Stimulated activated CD8-positive, alpha-beta memory T cell treated with anti-CD3 and anti-CD28 coated beads, Interleukin-15, amount 100 ng/mL, for 1 hour (primary cell): Measurements from ENCODE around the gene PVRIG.
"Not testable (repeated sequence)": the region's sequence is repeated elsewhere in the genome, so short reads cannot be mapped to it uniquely, and the experiment has no call there.

ENCODE experiments used
- DNase-seq: peaks from one replicate; pipeline ENCODE4 v3.0.0-alpha.2; 2020; ENCODE audit warnings: low read depth

Gene PVRIG

GRCh38 chr7:100234660-100235317, 15.0 kb downstream of the PVRIG start:
- not testable (repeated sequence) for DNase-seq

- DNase-seq, result not testable (repeated sequence)
Measured at GRCh38 chr7:100239975-100240374, 20.2 kb downstream of the PVRIG start.

- not testable (repeated sequence) for DNase-seq
Measured at GRCh38 chr7:100243385-100243784, 23.6 kb downstream of the PVRIG start.

- DNase-seq, result not testable (repeated sequence)
Measured at GRCh38 chr7:100244988-100245605, 25.3 kb downstream of the PVRIG start.

GRCh38 chr7:100246121-100246864, 26.5 kb downstream of the PVRIG start:
- DNase-seq, result not testable (repeated sequence)

GRCh38 chr7:100246865-100247137, 27.1 kb downstream of the PVRIG start:
- not testable (repeated sequence) for DNase-seq

GRCh38 chr7:100247152-100247757, 27.5 kb downstream of the PVRIG start:
- no peak for DNase-seq

GRCh38 chr7:100248483-100248882, 28.7 kb downstream of the PVRIG start:
- no peak for DNase-seq

- no peak for DNase-seq
Measured at GRCh38 chr7:100257017-100257416, 37.3 kb downstream of the PVRIG start.

GRCh38 chr7:100259984-100260383, 40.2 kb downstream of the PVRIG start:
- not testable (repeated sequence) for DNase-seq

- not testable (repeated sequence) for DNase-seq
Measured at GRCh38 chr7:100262896-100263295, 43.1 kb downstream of the PVRIG start.

GRCh38 chr7:100264223-100264622, 44.5 kb downstream of the PVRIG start:
- DNase-seq, result not testable (repeated sequence)

GRCh38 chr7:100264669-100265165, 45.0 kb downstream of the PVRIG start:
- DNase-seq, result not testable (repeated sequence)

GRCh38 chr7:100265851-100266250, 46.1 kb downstream of the PVRIG start:
- not testable (repeated sequence) for DNase-seq

GRCh38 chr7:100266576-100267354, 47.0 kb downstream of the PVRIG start:
- DNase-seq, result no peak

GRCh38 chr7:100267648-100268047, 47.9 kb downstream of the PVRIG start:
- no peak for DNase-seq

- not testable (repeated sequence) for DNase-seq
Measured at GRCh38 chr7:100268882-100269281, 49.1 kb downstream of the PVRIG start.

GRCh38 chr7:100269306-100270045, 49.7 kb downstream of the PVRIG start:
- DNase-seq, result not testable (repeated sequence)

- not testable (repeated sequence) for DNase-seq
Measured at GRCh38 chr7:100270046-100270918, 50.5 kb downstream of the PVRIG start.
